CD4-positive, alpha-beta T cell (primary cell): ENCODE measurements around the gene INPP4B. TPM values are rescaled to one million over a fixed set of nuclear protein-coding genes. Genes with fewer than 3 reads are reported as not detected.

Experiments
- ATAC-seq: fragments of 200-7000 bp; cut with Tn5 transposase; one replicate; pipeline ENCODE4 v1.10.0; 2022; ENCODE audit warnings: mild to moderate bottlenecking; ENCODE audit not compliant: poor library complexity
- CTCF ChIA-PET: fragments of 350-600 bp; sonication (Branson Sonifier 250); formaldehyde crosslinking; loops from one replicate; lab custom pipeline; 2021; ENCODE audit warnings: antibody characterized with exemption, inconsistent platforms; lab: Charles Lee
- POLR2A ChIA-PET: fragments of 350-600 bp; sonication (Branson Sonifier 250); formaldehyde crosslinking; loops from one replicate; lab custom pipeline; 2021; ENCODE audit warnings: antibody characterized with exemption, inconsistent platforms; lab: Charles Lee
- DNase-seq, 14 experiments: peaks; one replicate each; pipeline ENCODE4 v3.0.0-alpha.2; 2013 to 2020; ENCODE audit warnings: mixed read lengths in 2 of 14
- H3K27ac ChIP-seq, 2 donors: one replicate each; pipeline versions ENCODE4 v1.5.1 to v1.7.0; 2013; ENCODE audit warnings: low read length in 2 of 2, low read depth in 1 of 2, mild to moderate bottlenecking in 1 of 2
- H3K27me3 ChIP-seq, 2 experiments: 1 replicate in 1 of 2; 2 replicates in 1 of 2; pipeline versions ENCODE4 v1.6.1 to v1.7.0; 2013; ENCODE audit warnings: low read length in 2 of 2, control low read depth in 1 of 2, mild to moderate bottlenecking in 1 of 2, moderate library complexity in 1 of 2; ENCODE audit not compliant: insufficient read depth in 2 of 2, control insufficient read depth in 1 of 2
- H3K36me3 ChIP-seq: one replicate; pipeline ENCODE4 v1.6.1; 2013; ENCODE audit warnings: low read length, control low read depth; ENCODE audit not compliant: insufficient read depth
- H3K4me1 ChIP-seq: one replicate; pipeline ENCODE4 v1.6.1; 2013; ENCODE audit warnings: low read length, control low read depth; ENCODE audit not compliant: insufficient read depth
- H3K4me3 ChIP-seq: one replicate; pipeline ENCODE4 v1.5.1; 2013; ENCODE audit warnings: mild to moderate bottlenecking, low read length, moderate library complexity
- H3K9me3 ChIP-seq, 2 experiments: 1 replicate in 1 of 2; 2 replicates in 1 of 2; pipeline versions ENCODE4 v1.6.1 to v1.7.0; 2013; ENCODE audit warnings: low read length in 2 of 2, mild to moderate bottlenecking in 2 of 2, control low read depth in 1 of 2, moderate library complexity in 1 of 2; ENCODE audit not compliant: control insufficient read depth in 1 of 2, insufficient read depth in 1 of 2
- H3K27ac Mint-ChIP-seq: one replicate; pipeline ENCODE4 v1.8.0; 2020; ENCODE audit warnings: mixed read lengths
- H3K27me3 Mint-ChIP-seq: one replicate; pipeline ENCODE4 v1.8.0; 2021; ENCODE audit warnings: mixed read lengths
- H3K36me3 Mint-ChIP-seq: one replicate; pipeline ENCODE4 v1.8.0; 2021; ENCODE audit warnings: low read depth, mixed read lengths
- H3K4me1 Mint-ChIP-seq: one replicate; pipeline ENCODE4 v1.8.0; 2021; ENCODE audit warnings: low read depth, mixed read lengths
- H3K4me3 Mint-ChIP-seq: one replicate; pipeline ENCODE4 v1.8.0; 2020; ENCODE audit warnings: mild to moderate bottlenecking, mixed read lengths
- H3K9me3 Mint-ChIP-seq: one replicate; pipeline ENCODE4 v1.8.0; 2020; ENCODE audit warnings: mixed read lengths
- intact Hi-C, 2 experiments: fragments of 100-400 bp; cut with DNase I in 1 of 2; cut with micrococcal nuclease in 1 of 2; formaldehyde crosslinking; loops; one replicate each; pipeline versions ENCODE4 v1.15.1 to v1.9.0; 2023 to 2025; cut with DNase I, micrococcal nuclease
- total RNA-seq, 174 experiments: library from RNA in 2 of 174; stranded (reverse) in 2 of 174; gene quantifications; one replicate each; pipeline ENCODE4 v1.2.3 and lab custom pipeline; 2021 to 2026
- TF ChIP-seq, protein P1 (sequence below): fragments of 200-600 bp; IDR thresholded peaks from one replicate; pipeline ENCODE4 v1.8.0; 2022; ENCODE audit warnings: antibody characterized with exemption, mild to moderate bottlenecking

INPP4B gene
- total RNA-seq, 2 experiments from 2014 or later = 50.7 to 53.8 TPM

DNA sequence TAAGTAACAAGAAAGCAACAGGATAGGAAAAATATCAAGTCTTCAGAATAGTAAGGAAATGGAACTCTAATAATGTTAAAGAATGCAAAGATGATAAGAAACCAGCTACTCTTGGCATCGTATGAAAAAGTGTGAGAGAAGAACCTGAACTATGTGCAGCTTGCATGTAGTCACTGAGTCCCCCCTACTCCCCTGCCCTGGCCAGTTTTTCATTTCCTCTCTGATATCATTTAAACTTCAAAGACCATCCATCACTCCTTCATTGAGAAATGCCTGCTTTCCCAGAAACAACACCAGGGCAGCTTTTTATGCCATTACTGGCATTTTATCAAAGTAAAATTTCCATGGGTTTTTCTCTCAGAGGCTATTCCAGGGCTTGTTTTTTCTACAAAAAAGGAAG is 28.1 kb downstream of the INPP4B start:
- no peaks in the 10 kb centered on the region for H3K36me3 Mint-ChIP-seq
- no peak overlapping the region for H3K27ac Mint-ChIP-seq
- Histone ChIP-seq H3K4me1 (peaks cover 2% of the 10 kb centered on the region), H3K27me3 (no peaks in the 10 kb centered on the region), H3K9me3 (no peaks in the 10 kb centered on the region), H3K36me3 (no peaks in the 10 kb centered on the region), H3K27ac (no peak overlapping the region), H3K4me3 (no peak overlapping the region)
- CTCF ChIA-PET = no interaction called here
- H3K9me3 Mint-ChIP-seq = no peaks in the 10 kb centered on the region
- peaks cover 12% of the 10 kb centered on the region for H3K4me1 Mint-ChIP-seq
- no peak for DNase-seq
- intact Hi-C loops = no loop called here
- no peak overlapping the region for H3K4me3 Mint-ChIP-seq
- no peak for ATAC-seq
- no peaks in the 10 kb centered on the region for H3K27me3 Mint-ChIP-seq
- TF ChIP-seq, protein P1, sequence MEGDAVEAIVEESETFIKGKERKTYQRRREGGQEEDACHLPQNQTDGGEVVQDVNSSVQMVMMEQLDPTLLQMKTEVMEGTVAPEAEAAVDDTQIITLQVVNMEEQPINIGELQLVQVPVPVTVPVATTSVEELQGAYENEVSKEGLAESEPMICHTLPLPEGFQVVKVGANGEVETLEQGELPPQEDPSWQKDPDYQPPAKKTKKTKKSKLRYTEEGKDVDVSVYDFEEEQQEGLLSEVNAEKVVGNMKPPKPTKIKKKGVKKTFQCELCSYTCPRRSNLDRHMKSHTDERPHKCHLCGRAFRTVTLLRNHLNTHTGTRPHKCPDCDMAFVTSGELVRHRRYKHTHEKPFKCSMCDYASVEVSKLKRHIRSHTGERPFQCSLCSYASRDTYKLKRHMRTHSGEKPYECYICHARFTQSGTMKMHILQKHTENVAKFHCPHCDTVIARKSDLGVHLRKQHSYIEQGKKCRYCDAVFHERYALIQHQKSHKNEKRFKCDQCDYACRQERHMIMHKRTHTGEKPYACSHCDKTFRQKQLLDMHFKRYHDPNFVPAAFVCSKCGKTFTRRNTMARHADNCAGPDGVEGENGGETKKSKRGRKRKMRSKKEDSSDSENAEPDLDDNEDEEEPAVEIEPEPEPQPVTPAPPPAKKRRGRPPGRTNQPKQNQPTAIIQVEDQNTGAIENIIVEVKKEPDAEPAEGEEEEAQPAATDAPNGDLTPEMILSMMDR = no peak
- POLR2A ChIA-PET = no interaction called here

DNA sequence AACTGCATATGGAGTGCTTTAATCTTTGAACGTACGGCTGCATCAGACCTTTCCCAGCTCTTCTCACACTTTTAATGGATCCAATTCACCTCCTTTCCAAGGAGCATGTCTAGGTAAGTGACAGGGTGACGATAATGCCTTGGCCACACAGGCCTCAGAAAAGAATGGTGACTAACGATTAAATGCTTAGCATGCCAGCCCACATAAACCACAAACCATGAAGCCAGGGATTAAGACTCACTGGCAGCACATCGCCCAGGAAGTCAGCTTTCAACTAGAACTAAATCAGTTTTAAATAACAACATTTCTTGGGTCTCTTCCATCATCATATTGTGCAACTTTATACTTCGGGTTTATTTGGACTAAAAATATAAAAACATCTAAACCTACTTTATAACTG is 28.7 kb downstream of the INPP4B start:
- Histone ChIP-seq H3K27me3 (no peaks in the 10 kb centered on the region), H3K4me3 (no peak overlapping the region), H3K36me3 (no peaks in the 10 kb centered on the region), H3K27ac (no peak overlapping the region), H3K9me3 (no peaks in the 10 kb centered on the region), H3K4me1 (peaks cover 2% of the 10 kb centered on the region)
- intact Hi-C loops = no loop called here
- H3K36me3 Mint-ChIP-seq = no peaks in the 10 kb centered on the region
- peak; percentile 61 for ATAC-seq
- TF ChIP-seq, protein P1 = no peak
- ChIA-PET POLR2A (no interaction called here), CTCF (no interaction called here)
- no peaks in the 10 kb centered on the region for H3K9me3 Mint-ChIP-seq
- no peak overlapping the region for H3K27ac Mint-ChIP-seq
- no peaks in the 10 kb centered on the region for H3K27me3 Mint-ChIP-seq
- peak in 7 of 14 experiments; percentile 1 to 44 (median 23) for DNase-seq
- H3K4me3 Mint-ChIP-seq = peak overlapping the region; percentile 26
- peaks cover 12% of the 10 kb centered on the region for H3K4me1 Mint-ChIP-seq

DNA sequence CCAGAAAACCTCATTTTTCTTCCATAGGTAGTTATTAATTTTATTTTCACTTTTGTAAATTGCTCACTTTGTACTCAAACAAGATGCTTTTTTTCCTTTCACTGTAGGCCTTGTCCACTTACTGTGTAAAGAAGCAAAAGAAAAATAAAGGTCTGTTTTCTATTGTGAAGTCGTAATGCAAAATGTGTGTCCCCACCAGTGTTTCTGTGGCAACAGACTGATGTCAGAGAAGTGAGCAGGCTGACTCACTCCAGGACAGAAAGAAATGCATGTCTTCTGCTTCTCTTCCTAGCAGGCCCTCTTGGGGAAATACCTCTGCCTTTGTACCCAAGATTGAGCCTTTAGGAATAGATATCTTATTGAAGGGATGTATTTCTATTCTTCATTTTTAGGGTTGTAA is 30.3 kb downstream of the INPP4B start:
- no peaks in the 10 kb centered on the region for H3K9me3 ChIP-seq
- Mint-ChIP-seq H3K36me3 (no peaks in the 10 kb centered on the region), H3K4me1 (peaks cover 12% of the 10 kb centered on the region), H3K4me3 (no peak overlapping the region), H3K27me3 (no peaks in the 10 kb centered on the region), H3K9me3 (no peaks in the 10 kb centered on the region), H3K27ac (no peak overlapping the region)
- DNase-seq = peak in 1 of 14 experiments; percentile 5
- POLR2A ChIA-PET = no interaction called here
- intact Hi-C loops = no loop called here
- H3K27me3 ChIP-seq = no peaks in the 10 kb centered on the region
- H3K36me3 ChIP-seq = no peaks in the 10 kb centered on the region
- no peak overlapping the region for H3K4me3 ChIP-seq
- CTCF ChIA-PET = no interaction called here
- H3K4me1 ChIP-seq = peaks cover 2% of the 10 kb centered on the region
- no peak for ATAC-seq
- H3K27ac ChIP-seq = no peak overlapping the region
- TF ChIP-seq, protein P1 = no peak
